NCI-H345 (cell line): ENCODE data around the gene CLCN2.
A peak's percentile ranks its signal among the peaks of the same experiment; 100 is the strongest.
"Not testable (repeated sequence)": the region's sequence is repeated elsewhere in the genome, so short reads cannot be mapped to it uniquely, and the experiment has no call there.

Source experiments
- DNase-seq: peaks from one replicate; lab custom pipeline; 2025; lab: John Stamatoyannopoulos, UW

The CLCN2 gene

GRCh38 chr3:184345317-184346144 lies 15.9 kb downstream of the CLCN2 start:
- peak; percentile 79 for DNase-seq

GRCh38 chr3:184344579-184345316 lies 16.7 kb downstream of the CLCN2 start:
- DNase-seq = no peak

- no peak for DNase-seq
Observed at GRCh38 chr3:184343200-184343876, 18.1 kb downstream of the CLCN2 start.

- DNase-seq = no peak
Observed at GRCh38 chr3:184341925-184342324, 19.5 kb downstream of the CLCN2 start.

- not testable (repeated sequence) for DNase-seq
Observed at GRCh38 chr3:184339451-184340135, 21.8 kb downstream of the CLCN2 start.

GRCh38 chr3:184339001-184339400 lies 22.4 kb downstream of the CLCN2 start:
- DNase-seq = peak; percentile 73

- peak; percentile 98 for DNase-seq
Observed at GRCh38 chr3:184338511-184338945, 22.9 kb downstream of the CLCN2 start.

- no peak for DNase-seq
Observed at GRCh38 chr3:184337981-184338380, 23.4 kb downstream of the CLCN2 start.

- peak; percentile 25 for DNase-seq
Observed at GRCh38 chr3:184337399-184337714, 24.0 kb downstream of the CLCN2 start, which contains the start of gene FAM131A. Gene FAM131A, plus strand, starts transcription at chr3:184337600. Its CDS starts 31 bp downstream, at chr3:184337631.

GRCh38 chr3:184336547-184337398 lies 24.6 kb downstream of the CLCN2 start:
- DNase-seq = peak; percentile 68

- peak; percentile 89 for DNase-seq
Observed at GRCh38 chr3:184335661-184336546, 25.5 kb downstream of the CLCN2 start.

- no peak for DNase-seq
Observed at GRCh38 chr3:184335291-184335660, 26.1 kb downstream of the CLCN2 start.

- DNase-seq = no peak
Observed at GRCh38 chr3:184334470-184335158, 26.8 kb downstream of the CLCN2 start.

GRCh38 chr3:184333700-184334099 lies 27.7 kb downstream of the CLCN2 start:
- DNase-seq = no peak

GRCh38 chr3:184333190-184333589 lies 28.2 kb downstream of the CLCN2 start:
- DNase-seq = no peak

GRCh38 chr3:184332370-184333090 lies 28.9 kb downstream of the CLCN2 start:
- DNase-seq = no peak

- no peak for DNase-seq
Observed at GRCh38 chr3:184328516-184328915, 32.9 kb downstream of the CLCN2 start.

- no peak for DNase-seq
Observed at GRCh38 chr3:184327171-184327570, 34.2 kb downstream of the CLCN2 start.
